Transverse colon (tissue), 4 donors: ENCODE results near the gene HSBP1L1. TPM values are rescaled to one million over a fixed set of nuclear protein-coding genes. Genes with fewer than 3 reads are reported as not detected.

Source experiments
- DNase-seq: peaks from one replicate; pipeline ENCODE4 v3.0.0-alpha.2; 2019
- H3K27ac ChIP-seq, 4 donors: fragments of 200-600 bp; sonication (generic); 2 replicates each; pipeline ENCODE4 v1.5.1; 2016 to 2018; ENCODE audit warnings: inconsistent platforms in 4 of 4
- H3K27me3 ChIP-seq: fragments of 200-600 bp; sonication (generic); 2 replicates; pipeline ENCODE4 v1.5.1; 2017; ENCODE audit warnings: inconsistent platforms
- H3K36me3 ChIP-seq, 4 donors: fragments of 200-600 bp; sonication (generic); 2 replicates each; pipeline ENCODE4 v1.5.1; 2017 to 2019; ENCODE audit warnings: inconsistent platforms in 4 of 4
- H3K4me1 ChIP-seq, 4 donors: fragments of 200-600 bp; sonication (generic); 2 replicates each; pipeline ENCODE4 v1.5.1; 2017 to 2020; ENCODE audit warnings: inconsistent platforms in 4 of 4
- H3K4me3 ChIP-seq, 4 donors: fragments of 200-600 bp; sonication (generic); 1 replicate in 1 of 4; 2 replicates in 3 of 4; pipeline versions ENCODE4 v1.5.1 to v1.6.1; 2017 to 2019; ENCODE audit warnings: inconsistent platforms in 4 of 4
- H3K9me3 ChIP-seq, 2 donors: fragments of 200-600 bp; sonication (generic); 2 replicates each; pipeline ENCODE4 v1.5.1; 2017 to 2019; ENCODE audit warnings: inconsistent platforms in 2 of 2
- CTCF ChIP-seq, 5 experiments: fragments of 200-600 bp in 3 of 5; fragments of 450-650 bp in 2 of 5; sonication (generic) in 3 of 5; IDR thresholded peaks; 1 replicate in 2 of 5; 2 replicates in 3 of 5; pipeline ENCODE4 v1.5.1; 2016 to 2017; ENCODE audit warnings: antibody characterized with exemption in 5 of 5, inconsistent platforms in 3 of 5, mild to moderate bottlenecking in 2 of 5, moderate library complexity in 1 of 5
- EP300 ChIP-seq: sonication (generic); formaldehyde crosslinking; IDR thresholded peaks from one replicate; pipeline ENCODE4 v1.6.1; 2017; ENCODE audit warnings: antibody characterized with exemption, low read depth
- POLR2A ChIP-seq: fragments of 450-650 bp; IDR thresholded peaks from one replicate; pipeline ENCODE4 v1.6.1; 2016; ENCODE audit warnings: antibody characterized with exemption, mild to moderate bottlenecking, moderate library complexity
- POLR2AphosphoS5 ChIP-seq, 3 donors: sonication (generic); formaldehyde crosslinking; IDR thresholded peaks; one replicate each; pipeline ENCODE4 v1.6.1; 2016; ENCODE audit warnings: antibody characterized with exemption in 3 of 3
- WGBS, 2 donors: methylation state at CpG; one replicate each; pipeline ENCODE4 v1.1.5; 2018; ENCODE audit warnings: low coverage in 1 of 2; 5-methylcytosine and 5-hydroxymethylcytosine counted together
- in situ Hi-C, 4 donors: fragments of 200-750 bp; cut with MboI; loops; one replicate each; pipeline versions ENCODE4 v1.15.0 to v1.15.1; 2017; ENCODE audit warnings: low sequenced_read_pairs in 3 of 4, low pct_ligation_motif_present in 1 of 4, low pct_unique_long_range_greater_than_20kb in 1 of 4
- intact Hi-C: fragments of 100-400 bp; cut with DNase I; formaldehyde crosslinking; loops from one replicate; pipeline ENCODE4 v1.15.1; 2023; ENCODE audit warnings: low total_unique reads
- total RNA-seq, 4 donors: library from RNA; depleted of rRNA; stranded (reverse); fragments of >200 nt; gene quantifications; one replicate each; pipeline ENCODE4 v1.1.0, GENCODE V29; 2016

Gene HSBP1L1
- total RNA-seq, 4 donors from 2014 or later, result 48.4 to 211 (median 109) TPM

GRCh38 chr18:79941473-79942119 is 22.8 kb upstream of the HSBP1L1 start:
- H3K27ac ChIP-seq, result peak overlapping the region in 1 of 4 donors; percentile 68
- H3K36me3 ChIP-seq, result peaks cover 0 to 13% (median 2%) of the 10 kb centered on the region in 4 donors
- DNase-seq, result peak; percentile 6
- in situ Hi-C loops, result no loop called here
- H3K4me3 ChIP-seq, result no peak overlapping the region
- no peaks in the 10 kb centered on the region for H3K9me3 ChIP-seq
- WGBS, 2 donors, result 74 to 83% methylated on average over 5 to 16 of the region's 16 CpGs
- intact Hi-C loops, result no loop called here
- TF ChIP-seq POLR2AphosphoS5 (IDR thresholded peaks at IDR 0.05) (no peak), CTCF (IDR thresholded peaks at IDR 0.05) (no peak), POLR2A (no peak), EP300 (no peak)
- H3K4me1 ChIP-seq, result peaks cover 5 to 89% (median 54%) of the 10 kb centered on the region in 4 donors
- no peaks in the 10 kb centered on the region for H3K27me3 ChIP-seq

DNA sequence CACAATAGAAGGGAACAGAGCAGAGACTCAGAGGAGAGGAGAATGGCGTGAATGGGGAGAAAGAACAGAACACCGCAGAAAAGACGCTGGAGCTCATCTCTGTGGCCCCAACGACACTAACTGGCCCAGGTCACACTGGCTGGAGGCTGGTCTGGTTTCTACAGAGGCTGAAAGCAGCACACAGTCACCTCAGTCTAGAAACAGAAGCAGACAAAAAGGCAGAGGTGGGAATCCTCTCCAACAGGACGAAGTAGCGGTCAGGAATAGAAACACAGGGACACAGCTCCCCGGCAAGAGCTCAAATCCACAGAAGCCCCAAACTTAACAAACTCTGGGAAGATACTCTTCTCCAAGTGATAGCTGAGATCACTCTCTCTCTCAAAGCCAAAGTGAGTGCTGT is 22.2 kb upstream of the HSBP1L1 start:
- Histone ChIP-seq H3K27me3 (no peaks in the 10 kb centered on the region), H3K9me3 (no peaks in the 10 kb centered on the region), H3K4me3 (no peak overlapping the region), H3K27ac (peak overlapping the region; percentile 68 to 88 (median 76)), H3K4me1 (peaks cover 5 to 89% (median 55%) of the 10 kb centered on the region in 4 donors), H3K36me3 (peaks cover 0 to 13% (median 2%) of the 10 kb centered on the region in 4 donors)
- intact Hi-C loops, result no loop called here
- 79 to 92% methylated on average over 3 to 7 of the region's 7 CpGs for WGBS, 2 donors
- DNase-seq, result peak; percentile 2
- in situ Hi-C loops, result no loop called here
- TF ChIP-seq POLR2AphosphoS5 (IDR thresholded peaks at IDR 0.05) (no peak), EP300 (no peak), CTCF (IDR thresholded peaks at IDR 0.05) (no peak), POLR2A (no peak)

- Histone ChIP-seq H3K4me3 (no peak overlapping the region), H3K9me3 (no peaks in the 10 kb centered on the region), H3K36me3 (peaks cover 0 to 13% (median 2%) of the 10 kb centered on the region in 4 donors), H3K27ac (peak overlapping the region; percentile 68 to 88 (median 76)), H3K4me1 (peaks cover 5 to 89% (median 59%) of the 10 kb centered on the region in 4 donors), H3K27me3 (no peaks in the 10 kb centered on the region)
- peak; percentile 72 for DNase-seq
- intact Hi-C loops (no loop called here), in situ Hi-C loops (no loop called here)
- WGBS, 2 donors, result 65% methylated on average over 31 of the region's 31 CpGs; no CpG with 5 or more reads in 1 of the 2 donors
- peak in 2 of 5 experiments; percentile 14 to 26 for TF ChIP-seq CTCF (IDR thresholded peaks at IDR 0.05)
- peak in 1 of 3 donors; percentile 69 for TF ChIP-seq POLR2AphosphoS5 (IDR thresholded peaks at IDR 0.05)
- TF ChIP-seq EP300, result no peak
- peak; percentile 39 for TF ChIP-seq POLR2A
These were observed 21.4 kb upstream of the HSBP1L1 start for GRCh38 chr18:79942786-79943607.

- in situ Hi-C loops (no loop called here), intact Hi-C loops (no loop called here)
- 58% methylated on average over 20 of the region's 20 CpGs; no CpG with 5 or more reads in 1 of the 2 donors for WGBS, 2 donors
- TF ChIP-seq EP300, result no peak
- no peak for TF ChIP-seq CTCF (IDR thresholded peaks at IDR 0.05)
- TF ChIP-seq POLR2AphosphoS5 (IDR thresholded peaks at IDR 0.05), result no peak
- no peak for TF ChIP-seq POLR2A
- DNase-seq, result peak; percentile 17
- Histone ChIP-seq H3K36me3 (peaks cover 0 to 13% (median 2%) of the 10 kb centered on the region in 4 donors), H3K9me3 (no peaks in the 10 kb centered on the region), H3K27me3 (no peaks in the 10 kb centered on the region), H3K4me1 (peaks cover 7 to 89% (median 59%) of the 10 kb centered on the region in 4 donors), H3K4me3 (no peak overlapping the region), H3K27ac (peak overlapping the region; percentile 68 to 88 (median 76))
These were observed 20.8 kb upstream of the HSBP1L1 start for GRCh38 chr18:79943608-79944125.
